ENCODE data around the gene ACAP3.

The ACAP3 gene

DNA sequence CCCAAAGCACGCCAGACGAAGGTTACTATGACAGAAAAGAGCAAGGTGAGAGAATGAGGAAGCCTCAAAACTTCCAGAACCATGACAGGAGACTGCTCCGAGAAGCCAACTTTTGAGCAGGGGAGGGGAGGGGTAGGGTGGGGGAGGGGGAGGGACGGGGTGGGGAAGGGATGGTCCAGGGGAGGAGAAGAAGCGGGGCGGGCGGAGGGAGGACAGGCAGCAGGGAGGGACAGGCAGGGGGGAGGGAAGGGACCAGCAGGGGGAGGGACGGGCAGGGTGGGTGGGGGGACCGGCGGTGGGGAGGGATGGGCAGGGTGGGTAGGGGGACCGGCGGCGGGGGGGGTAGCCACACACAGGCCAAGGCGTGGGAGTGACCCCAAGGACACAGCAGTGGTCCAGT, 14.7 kb upstream of the ACAP3 start:
- Histone ChIP-seq H3K4me2 (ENCODE audit: low read depth, low read length, poor library complexity, severe bottlenecking) (peak overlapping the region; percentile 85), H3K9me2 (replicated peaks; ENCODE audit: low read depth, low read length) (no peaks in the 10 kb centered on the region), H3K4me1 (ENCODE audit: insufficient read depth, low read length, poor library complexity, severe bottlenecking) (peaks cover 38% of the 10 kb centered on the region), H3K79me2 (ENCODE audit: insufficient read depth, low read length) (peaks cover 73% of the 10 kb centered on the region), H3K27me3 (ENCODE audit: insufficient read depth, low read length, poor library complexity, severe bottlenecking) (no peaks in the 10 kb centered on the region), H2AFZ (ENCODE audit: low read length) (no peak overlapping the region), H3K9me3 (ENCODE audit: insufficient read depth, low read depth, low read length) (no peaks in the 10 kb centered on the region), H3K36me3 (ENCODE audit: insufficient read depth, low read length) (no peaks in the 10 kb centered on the region; the same call in 1 of the 2 replicates), H3K9ac (ENCODE audit: low read depth, low read length, poor library complexity, severe bottlenecking) (no peak overlapping the region), H4K20me1 (ENCODE audit: insufficient read depth, low read length, poor library complexity, severe bottlenecking) (peaks cover 65% of the 10 kb centered on the region), H3K4me3 (ENCODE audit: low read length, poor library complexity, severe bottlenecking) (peak overlapping the region; percentile 67), H3F3A (ENCODE audit: low read depth) (no peaks in the 10 kb centered on the region)
- no peak for TF ChIP-seq EZH2phosphoT487 (IDR thresholded peaks at IDR 0.05; ENCODE audit: borderline replicate concordance)
- TF ChIP-seq, protein P1, sequence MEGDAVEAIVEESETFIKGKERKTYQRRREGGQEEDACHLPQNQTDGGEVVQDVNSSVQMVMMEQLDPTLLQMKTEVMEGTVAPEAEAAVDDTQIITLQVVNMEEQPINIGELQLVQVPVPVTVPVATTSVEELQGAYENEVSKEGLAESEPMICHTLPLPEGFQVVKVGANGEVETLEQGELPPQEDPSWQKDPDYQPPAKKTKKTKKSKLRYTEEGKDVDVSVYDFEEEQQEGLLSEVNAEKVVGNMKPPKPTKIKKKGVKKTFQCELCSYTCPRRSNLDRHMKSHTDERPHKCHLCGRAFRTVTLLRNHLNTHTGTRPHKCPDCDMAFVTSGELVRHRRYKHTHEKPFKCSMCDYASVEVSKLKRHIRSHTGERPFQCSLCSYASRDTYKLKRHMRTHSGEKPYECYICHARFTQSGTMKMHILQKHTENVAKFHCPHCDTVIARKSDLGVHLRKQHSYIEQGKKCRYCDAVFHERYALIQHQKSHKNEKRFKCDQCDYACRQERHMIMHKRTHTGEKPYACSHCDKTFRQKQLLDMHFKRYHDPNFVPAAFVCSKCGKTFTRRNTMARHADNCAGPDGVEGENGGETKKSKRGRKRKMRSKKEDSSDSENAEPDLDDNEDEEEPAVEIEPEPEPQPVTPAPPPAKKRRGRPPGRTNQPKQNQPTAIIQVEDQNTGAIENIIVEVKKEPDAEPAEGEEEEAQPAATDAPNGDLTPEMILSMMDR (conservative IDR thresholded peaks at IDR 0.05; ENCODE audit: low read length) = no peak

DNA sequence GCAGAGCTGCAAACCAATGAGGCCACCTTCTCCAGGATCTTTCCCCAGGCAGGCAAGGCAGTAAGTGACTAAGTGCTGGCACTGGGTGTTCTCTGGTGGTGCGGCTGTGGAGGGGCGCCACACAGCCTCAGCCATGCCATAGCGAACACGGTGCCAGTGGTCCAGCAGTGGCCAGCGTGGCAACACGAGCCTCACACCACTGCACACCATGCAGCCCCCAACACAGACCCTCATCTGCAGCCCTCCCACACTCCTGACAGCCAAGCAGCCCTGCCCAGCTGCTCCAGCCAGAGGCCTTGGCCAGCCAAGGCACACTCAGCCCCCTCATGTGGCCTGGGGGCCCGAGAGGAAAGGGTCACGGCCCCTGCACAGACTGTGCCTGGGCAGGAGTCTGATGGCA, 13.7 kb upstream of the ACAP3 start:
- Histone ChIP-seq H3K27me3 (ENCODE audit: insufficient read depth, low read length, poor library complexity, severe bottlenecking) (no peaks in the 10 kb centered on the region), H3K9me3 (ENCODE audit: insufficient read depth, low read depth, low read length) (no peaks in the 10 kb centered on the region), H4K20me1 (ENCODE audit: insufficient read depth, low read length, poor library complexity, severe bottlenecking) (peaks cover 62% of the 10 kb centered on the region), H3K9ac (ENCODE audit: low read depth, low read length, poor library complexity, severe bottlenecking) (peak overlapping the region; percentile 12), H3K36me3 (ENCODE audit: insufficient read depth, low read length) (no peaks in the 10 kb centered on the region; the same call in 1 of the 2 replicates), H3K4me2 (ENCODE audit: low read depth, low read length, poor library complexity, severe bottlenecking) (peak overlapping the region; percentile 37), H3K79me2 (ENCODE audit: insufficient read depth, low read length) (peaks cover 71% of the 10 kb centered on the region), H3K9me2 (replicated peaks; ENCODE audit: low read depth, low read length) (no peaks in the 10 kb centered on the region), H3F3A (ENCODE audit: low read depth) (no peaks in the 10 kb centered on the region), H2AFZ (ENCODE audit: low read length) (no peak overlapping the region), H3K4me1 (ENCODE audit: insufficient read depth, low read length, poor library complexity, severe bottlenecking) (peaks cover 37% of the 10 kb centered on the region), H3K4me3 (ENCODE audit: low read length, poor library complexity, severe bottlenecking) (peak overlapping the region; percentile 20)
- TF ChIP-seq, protein P1 (conservative IDR thresholded peaks at IDR 0.05; ENCODE audit: low read length) = no peak
- TF ChIP-seq EZH2phosphoT487 (IDR thresholded peaks at IDR 0.05; ENCODE audit: borderline replicate concordance) = no peak

DNA sequence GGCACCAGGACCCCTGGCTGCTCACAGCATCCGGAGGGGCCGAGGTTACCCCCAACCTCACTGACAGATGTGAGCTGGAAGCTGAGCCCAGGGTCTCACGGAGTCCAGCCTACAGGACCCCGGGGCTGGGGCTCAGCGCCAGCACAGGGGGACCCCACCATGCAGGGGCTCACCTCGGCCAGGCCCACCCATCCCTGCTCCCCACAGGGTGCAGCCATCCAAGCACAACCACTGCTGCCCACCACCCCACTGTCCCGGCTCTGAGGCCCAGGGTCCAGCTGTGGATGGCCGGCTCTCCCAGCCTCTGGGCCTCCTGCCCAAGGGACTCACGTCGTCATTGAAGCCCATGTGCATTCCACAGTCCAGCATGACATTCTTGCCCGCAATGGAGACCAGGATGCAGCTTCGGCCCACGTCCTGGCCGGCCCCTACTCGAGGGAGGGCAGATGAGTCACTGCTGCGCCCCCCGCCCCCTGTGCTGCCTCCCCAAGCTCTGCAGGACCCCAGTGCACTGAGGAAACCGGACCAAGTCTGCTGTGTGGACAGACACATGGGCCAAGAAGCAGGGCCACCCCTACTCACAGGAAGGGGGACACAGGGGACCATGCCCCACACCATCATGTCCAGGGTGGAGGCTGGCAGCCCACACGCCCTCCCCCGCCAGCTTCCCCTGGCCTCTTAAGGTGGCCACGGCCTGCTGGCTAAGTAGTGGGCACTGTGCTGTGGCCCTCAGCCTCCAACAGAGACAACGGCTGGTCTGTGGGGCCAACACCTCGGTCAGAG, 13.1 kb upstream of the ACAP3 start:
- no peaks in the 10 kb centered on the region for H3K9me2 ChIP-seq (replicated peaks; ENCODE audit: low read depth, low read length)
- peak overlapping the region; percentile 12 for H3K9ac ChIP-seq (ENCODE audit: low read depth, low read length, poor library complexity, severe bottlenecking)
- H4K20me1 ChIP-seq (ENCODE audit: insufficient read depth, low read length, poor library complexity, severe bottlenecking) = peaks cover 56% of the 10 kb centered on the region
- no peak for TF ChIP-seq EZH2phosphoT487 (IDR thresholded peaks at IDR 0.05; ENCODE audit: borderline replicate concordance)
- TF ChIP-seq, protein P1 (conservative IDR thresholded peaks at IDR 0.05; ENCODE audit: low read length) = no peak
- peaks cover 31% of the 10 kb centered on the region for H3K4me1 ChIP-seq (ENCODE audit: insufficient read depth, low read length, poor library complexity, severe bottlenecking)
- H3K79me2 ChIP-seq (ENCODE audit: insufficient read depth, low read length) = peaks cover 65% of the 10 kb centered on the region
- no peaks in the 10 kb centered on the region; the same call in 1 of the 2 replicates for H3K36me3 ChIP-seq (ENCODE audit: insufficient read depth, low read length)
- no peaks in the 10 kb centered on the region for H3F3A ChIP-seq (ENCODE audit: low read depth)
- no peaks in the 10 kb centered on the region for H3K27me3 ChIP-seq (ENCODE audit: insufficient read depth, low read length, poor library complexity, severe bottlenecking)
- H3K4me3 ChIP-seq (ENCODE audit: low read length, poor library complexity, severe bottlenecking) = no peak overlapping the region
- H2AFZ ChIP-seq (ENCODE audit: low read length) = no peak overlapping the region
- H3K4me2 ChIP-seq (ENCODE audit: low read depth, low read length, poor library complexity, severe bottlenecking) = peak overlapping the region; percentile 37
- no peaks in the 10 kb centered on the region for H3K9me3 ChIP-seq (ENCODE audit: insufficient read depth, low read depth, low read length)

Data from Loucy (cell line).